DOHH2 (cell line): Measurements from ENCODE around the gene HEG1.

Experiments
- H3F3A ChIP-seq: fragments of 200-600 bp; sonication (generic), shearing (Covaris generic); 2 replicates; pipeline ENCODE4 v1.6.0; 2016; ENCODE audit warnings: antibody characterized with exemption, mild to moderate bottlenecking; ENCODE audit not compliant: control insufficient read depth, insufficient read depth
- H3K27ac ChIP-seq: fragments of 200-600 bp; sonication (generic); 2 replicates; pipeline ENCODE4 v1.5.1; 2014; ENCODE audit warnings: low read depth, mild to moderate bottlenecking, low read length, moderate library complexity
- H3K27me3 ChIP-seq: fragments of 200-600 bp; sonication (generic); 2 replicates; pipeline ENCODE4 v1.6.1; 2014; ENCODE audit warnings: mild to moderate bottlenecking, low read length, mixed read lengths; ENCODE audit not compliant: control insufficient read depth
- H3K36me3 ChIP-seq: fragments of 200-600 bp; sonication (generic); 2 replicates; pipeline ENCODE4 v1.6.1; 2014; ENCODE audit warnings: mild to moderate bottlenecking, low read length, moderate library complexity, mixed read lengths; ENCODE audit not compliant: control insufficient read depth
- H3K4me1 ChIP-seq: fragments of 200-600 bp; sonication (generic); 2 replicates; pipeline ENCODE4 v1.6.1; 2014; ENCODE audit warnings: mild to moderate bottlenecking, low read length, mixed read lengths; ENCODE audit not compliant: control insufficient read depth
- H3K4me2 ChIP-seq: fragments of 200-600 bp; sonication (generic); 2 replicates; pipeline ENCODE4 v1.6.0; 2014; ENCODE audit warnings: mild to moderate bottlenecking, low read length, moderate library complexity
- H3K4me3 ChIP-seq: fragments of 200-600 bp; sonication (generic); 2 replicates; pipeline ENCODE4 v1.5.1; 2014; ENCODE audit warnings: mild to moderate bottlenecking, low read length, mixed read lengths
- H3K79me2 ChIP-seq: fragments of 200-600 bp; sonication (generic); 2 replicates; pipeline ENCODE4 v1.6.1; 2014; ENCODE audit warnings: mild to moderate bottlenecking, low read length, mixed read lengths; ENCODE audit not compliant: control insufficient read depth
- H3K9me2 ChIP-seq: fragments of 200-600 bp; sonication (generic); replicated peaks from 2 replicates; pipeline ENCODE4 v1.6.1; 2014; ENCODE audit warnings: mild to moderate bottlenecking, low read length, mixed read lengths; ENCODE audit not compliant: control insufficient read depth
- H3K9me3 ChIP-seq: fragments of 200-600 bp; sonication (generic); 2 replicates; pipeline ENCODE4 v1.6.1; 2014; ENCODE audit warnings: antibody characterized with exemption, low read length, mixed read lengths; ENCODE audit not compliant: control insufficient read depth, insufficient read depth
- H4K20me1 ChIP-seq: fragments of 200-600 bp; sonication (generic); 2 replicates; pipeline ENCODE4 v1.6.0; 2014; ENCODE audit warnings: low read depth, mild to moderate bottlenecking, antibody characterized with exemption, low read length, moderate library complexity; ENCODE audit not compliant: control insufficient read depth, insufficient read depth
- CTCF ChIP-seq: fragments of 200-600 bp; sonication (generic); IDR thresholded peaks from one replicate; pipeline ENCODE4 v1.5.1; 2014; ENCODE audit warnings: antibody characterized with exemption, mild to moderate bottlenecking, low read depth, low read length; ENCODE audit not compliant: poor library complexity, severe bottlenecking
- EZH2phosphoT487 ChIP-seq: fragments of 200-600 bp; sonication (generic); IDR thresholded peaks from 2 replicates; pipeline ENCODE4 v1.6.1; 2017; ENCODE audit warnings: borderline replicate concordance, mild to moderate bottlenecking, antibody characterized with exemption, low read length, moderate library complexity, mixed read lengths

Gene HEG1

GRCh38 chr3:125090649-125091048 is 34.9 kb upstream of the HEG1 start:
- peaks cover 12% of the 10 kb centered on the region for H3K27me3 ChIP-seq
- H4K20me1 ChIP-seq = no peaks in the 10 kb centered on the region
- H3K79me2 ChIP-seq = no peaks in the 10 kb centered on the region
- H3K9me3 ChIP-seq = no peaks in the 10 kb centered on the region
- TF ChIP-seq CTCF (no peak), EZH2phosphoT487 (no peak)
- no peak overlapping the region for H3K4me3 ChIP-seq
- no peak overlapping the region for H3K4me2 ChIP-seq
- H3K27ac ChIP-seq = no peak overlapping the region
- H3F3A ChIP-seq = no peaks in the 10 kb centered on the region
- no peaks in the 10 kb centered on the region for H3K9me2 ChIP-seq
- H3K4me1 ChIP-seq = no peaks in the 10 kb centered on the region
- H3K36me3 ChIP-seq = no peaks in the 10 kb centered on the region

GRCh38 chr3:125087768-125088391 is 32.1 kb upstream of the HEG1 start:
- no peak for TF ChIP-seq CTCF
- no peak for TF ChIP-seq EZH2phosphoT487
- Histone ChIP-seq H3K9me3 (no peaks in the 10 kb centered on the region), H3K79me2 (no peaks in the 10 kb centered on the region), H4K20me1 (no peaks in the 10 kb centered on the region), H3K4me2 (no peak overlapping the region), H3K27me3 (peaks cover 12% of the 10 kb centered on the region), H3K4me1 (no peaks in the 10 kb centered on the region), H3F3A (no peaks in the 10 kb centered on the region), H3K4me3 (no peak overlapping the region), H3K36me3 (no peaks in the 10 kb centered on the region), H3K9me2 (no peaks in the 10 kb centered on the region), H3K27ac (no peak overlapping the region)

GRCh38 chr3:125085166-125085565 is 29.4 kb upstream of the HEG1 start:
- no peaks in the 10 kb centered on the region for H3K4me1 ChIP-seq
- TF ChIP-seq CTCF (no peak), EZH2phosphoT487 (no peak)
- H3K27ac ChIP-seq = no peak overlapping the region
- no peak overlapping the region for H3K4me2 ChIP-seq
- no peaks in the 10 kb centered on the region for H3K9me3 ChIP-seq
- no peak overlapping the region for H3K4me3 ChIP-seq
- H3K79me2 ChIP-seq = no peaks in the 10 kb centered on the region
- H4K20me1 ChIP-seq = no peaks in the 10 kb centered on the region
- H3K9me2 ChIP-seq = no peaks in the 10 kb centered on the region
- H3K36me3 ChIP-seq = no peaks in the 10 kb centered on the region
- H3K27me3 ChIP-seq = peaks cover 3% of the 10 kb centered on the region; the same call in 1 of the 2 replicates
- no peaks in the 10 kb centered on the region for H3F3A ChIP-seq
